ENCODE data around the gene LLGL1.

LLGL1 gene

DNA sequence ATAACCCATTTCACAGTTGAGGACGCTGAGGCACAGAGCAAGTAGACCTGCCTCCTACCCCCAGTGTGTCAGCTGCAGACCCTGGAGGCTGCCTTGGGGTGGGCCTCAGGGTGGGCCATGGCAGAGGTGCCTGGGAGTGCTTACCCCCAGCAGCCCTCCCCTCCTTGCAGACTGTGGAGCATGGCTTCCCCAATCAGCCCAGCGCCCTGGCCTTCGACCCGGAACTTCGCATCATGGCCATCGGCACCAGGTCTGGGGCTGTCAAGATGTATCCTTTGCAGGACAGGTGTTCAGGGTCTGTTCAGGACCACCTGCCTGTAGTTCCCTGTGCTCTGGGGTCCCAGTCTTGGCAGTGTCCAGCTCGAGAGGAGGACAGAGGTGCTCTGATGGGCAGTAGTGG is 4.3 kb downstream of the LLGL1 start:
- TF ChIP-seq, protein P1, sequence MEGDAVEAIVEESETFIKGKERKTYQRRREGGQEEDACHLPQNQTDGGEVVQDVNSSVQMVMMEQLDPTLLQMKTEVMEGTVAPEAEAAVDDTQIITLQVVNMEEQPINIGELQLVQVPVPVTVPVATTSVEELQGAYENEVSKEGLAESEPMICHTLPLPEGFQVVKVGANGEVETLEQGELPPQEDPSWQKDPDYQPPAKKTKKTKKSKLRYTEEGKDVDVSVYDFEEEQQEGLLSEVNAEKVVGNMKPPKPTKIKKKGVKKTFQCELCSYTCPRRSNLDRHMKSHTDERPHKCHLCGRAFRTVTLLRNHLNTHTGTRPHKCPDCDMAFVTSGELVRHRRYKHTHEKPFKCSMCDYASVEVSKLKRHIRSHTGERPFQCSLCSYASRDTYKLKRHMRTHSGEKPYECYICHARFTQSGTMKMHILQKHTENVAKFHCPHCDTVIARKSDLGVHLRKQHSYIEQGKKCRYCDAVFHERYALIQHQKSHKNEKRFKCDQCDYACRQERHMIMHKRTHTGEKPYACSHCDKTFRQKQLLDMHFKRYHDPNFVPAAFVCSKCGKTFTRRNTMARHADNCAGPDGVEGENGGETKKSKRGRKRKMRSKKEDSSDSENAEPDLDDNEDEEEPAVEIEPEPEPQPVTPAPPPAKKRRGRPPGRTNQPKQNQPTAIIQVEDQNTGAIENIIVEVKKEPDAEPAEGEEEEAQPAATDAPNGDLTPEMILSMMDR (IDR thresholded peaks at IDR 0.05; ENCODE audit: borderline replicate concordance, insufficient read depth, low read depth, low read length) = no peak
- H3K4me3 ChIP-seq (ENCODE audit: low read depth, low read length) = no peak overlapping the region

DNA sequence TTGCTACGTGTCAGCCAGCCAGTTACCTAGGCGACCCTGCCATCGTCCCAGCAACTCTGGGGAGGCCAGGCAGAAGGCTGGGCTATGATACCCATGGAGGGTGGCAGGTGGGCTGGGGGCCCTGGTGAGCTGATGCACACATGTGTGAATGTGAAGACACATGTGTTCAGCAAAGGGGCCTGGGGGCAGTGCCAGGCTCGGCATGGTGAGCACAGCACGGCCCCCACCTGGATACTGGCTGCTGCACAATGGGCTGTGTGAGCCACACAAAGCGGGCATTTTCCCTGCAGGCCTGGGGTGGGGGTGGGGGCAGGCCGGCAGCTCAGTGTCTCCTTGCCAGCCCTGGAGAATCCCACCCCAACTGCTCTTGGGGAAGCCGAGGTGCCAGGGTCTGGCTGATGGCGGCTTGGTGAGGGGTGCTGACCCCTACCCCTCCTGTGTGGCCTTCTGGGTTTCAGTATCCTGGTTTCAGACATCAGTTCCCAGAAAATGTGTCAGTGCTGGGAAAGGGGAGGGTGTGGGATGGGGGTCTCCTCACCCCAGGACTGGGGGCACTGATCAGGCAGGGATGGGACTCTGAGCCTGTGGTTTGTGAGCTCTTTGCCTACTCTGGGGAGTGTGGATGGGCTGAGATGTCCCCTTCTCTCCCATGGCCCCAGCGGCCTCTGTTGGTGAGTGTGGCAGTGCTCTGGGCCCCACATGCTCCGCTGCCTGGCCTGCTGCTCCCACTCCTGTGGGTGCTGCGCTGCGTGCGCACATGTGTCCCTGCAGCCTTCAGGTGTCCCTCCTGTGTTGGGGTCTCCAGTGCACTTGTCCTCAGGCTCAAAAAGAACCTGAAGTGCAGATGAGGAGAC is 5.1 kb downstream of the LLGL1 start:
- TF ChIP-seq, protein P1 (IDR thresholded peaks at IDR 0.05; ENCODE audit: borderline replicate concordance, insufficient read depth, low read depth, low read length) = no peak
- H3K4me3 ChIP-seq (ENCODE audit: low read depth, low read length) = no peak overlapping the region

DNA sequence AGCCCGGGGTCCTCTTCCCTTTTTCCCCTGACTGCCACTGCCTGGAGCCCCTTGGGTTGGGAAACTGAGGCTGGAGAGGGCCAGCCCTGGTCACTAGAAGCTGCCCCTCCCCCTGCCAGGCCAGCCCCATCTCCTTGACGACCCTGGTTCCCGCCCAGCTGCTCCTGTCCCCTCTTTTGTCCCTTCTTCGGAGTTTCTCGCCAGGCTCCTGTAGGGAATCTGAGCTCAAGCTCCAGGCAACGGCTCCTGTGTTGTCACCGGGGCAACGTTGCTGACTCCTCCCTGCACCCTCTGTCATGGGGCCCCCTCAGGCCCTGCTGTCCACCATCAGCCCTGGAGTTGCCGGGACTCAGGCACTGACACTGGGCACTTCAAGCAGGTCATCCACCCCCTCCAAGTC is 5.7 kb downstream of the LLGL1 start:
- no peak overlapping the region for H3K4me3 ChIP-seq (ENCODE audit: low read depth, low read length)
- TF ChIP-seq, protein P1 (IDR thresholded peaks at IDR 0.05; ENCODE audit: borderline replicate concordance, insufficient read depth, low read depth, low read length) = no peak

DNA sequence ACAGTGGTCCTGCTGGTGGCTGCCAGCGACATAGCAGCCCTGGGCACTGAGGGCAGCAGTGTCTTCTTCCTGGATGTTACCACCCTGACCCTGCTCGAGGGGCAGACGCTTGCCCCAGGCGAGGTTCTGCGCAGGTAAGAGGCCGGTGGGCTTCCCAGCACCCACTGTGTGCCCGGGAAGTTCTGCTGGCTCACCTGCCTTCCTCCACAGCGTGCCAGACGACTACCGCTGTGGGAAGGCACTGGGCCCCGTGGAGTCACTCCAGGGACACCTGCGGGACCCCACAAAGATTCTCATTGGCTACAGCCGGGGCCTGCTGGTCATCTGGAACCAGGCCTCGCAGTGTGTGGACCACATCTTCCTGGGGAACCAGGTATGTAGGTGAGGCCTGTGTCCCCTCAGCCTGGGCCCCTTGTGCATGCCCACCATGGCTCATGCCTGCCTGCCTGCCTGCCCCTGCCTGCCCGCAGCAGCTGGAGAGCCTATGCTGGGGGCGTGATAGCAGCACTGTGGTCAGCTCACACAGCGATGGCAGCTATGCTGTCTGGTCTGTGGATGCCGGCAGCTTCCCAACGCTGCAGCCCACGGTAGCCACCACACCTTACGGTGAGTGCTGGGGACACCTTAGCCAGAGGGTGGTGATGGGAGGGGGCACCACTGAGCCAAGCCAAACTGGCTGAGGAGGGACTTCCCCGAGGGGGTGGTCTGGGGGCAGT is 8.5 kb downstream of the LLGL1 start:
- TF ChIP-seq, protein P1 (IDR thresholded peaks at IDR 0.05; ENCODE audit: borderline replicate concordance, insufficient read depth, low read depth, low read length) = no peak
- no peak overlapping the region for H3K4me3 ChIP-seq (ENCODE audit: low read depth, low read length)

DNA sequence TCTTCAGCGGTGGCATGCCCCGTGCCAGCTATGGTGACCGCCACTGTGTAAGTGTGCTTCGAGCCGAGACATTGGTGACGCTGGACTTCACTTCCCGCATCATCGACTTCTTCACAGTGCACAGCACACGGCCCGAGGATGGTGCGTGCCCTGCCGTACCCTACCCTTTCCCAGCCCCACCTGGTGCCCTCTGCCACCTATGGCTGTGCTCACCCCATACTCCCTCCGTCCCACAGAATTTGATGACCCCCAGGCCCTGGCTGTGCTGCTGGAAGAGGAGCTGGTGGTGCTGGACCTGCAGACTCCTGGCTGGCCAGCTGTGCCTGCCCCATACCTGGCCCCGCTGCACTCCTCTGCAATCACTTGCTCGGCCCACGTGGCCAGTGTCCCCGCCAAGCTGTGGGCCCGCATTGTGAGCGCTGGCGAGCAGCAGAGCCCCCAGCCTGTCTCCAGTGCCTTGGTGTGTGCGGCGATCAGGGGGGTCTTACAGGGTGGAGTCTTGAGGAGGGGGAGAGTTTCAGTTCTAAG is 9.5 kb downstream of the LLGL1 start:
- H3K4me3 ChIP-seq (ENCODE audit: low read depth, low read length) = no peak overlapping the region
- TF ChIP-seq, protein P1 (IDR thresholded peaks at IDR 0.05; ENCODE audit: borderline replicate concordance, insufficient read depth, low read depth, low read length) = no peak

DNA sequence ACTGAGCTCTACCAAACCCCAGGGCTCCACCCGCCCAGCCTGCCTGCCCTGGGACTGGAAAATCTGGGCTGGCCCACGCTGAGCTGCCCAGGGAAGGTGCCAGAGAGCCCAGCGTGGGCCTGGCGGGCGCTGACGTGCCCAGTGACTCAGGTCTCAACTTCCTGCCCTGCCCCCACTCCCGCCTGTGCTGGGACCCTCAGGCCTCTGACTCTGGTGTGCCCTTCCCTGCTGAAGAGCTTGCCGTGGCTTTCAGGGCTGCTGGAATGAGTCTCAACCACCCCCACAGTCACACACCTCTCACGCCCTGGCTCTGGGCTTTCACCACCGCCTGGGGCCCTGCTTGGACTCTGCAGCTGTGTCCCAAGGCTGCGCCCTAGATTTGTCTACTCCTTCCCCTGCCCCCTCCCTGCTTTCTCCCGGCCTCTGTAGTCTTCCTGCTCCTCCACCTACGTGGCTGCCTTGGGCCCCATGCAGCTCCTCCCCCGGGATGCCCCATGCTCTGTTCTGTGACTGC is 10.4 kb downstream of the LLGL1 start:
- TF ChIP-seq, protein P1 (IDR thresholded peaks at IDR 0.05; ENCODE audit: borderline replicate concordance, insufficient read depth, low read depth, low read length) = no peak
- H3K4me3 ChIP-seq (ENCODE audit: low read depth, low read length) = no peak overlapping the region

Measured in GM12875 (cell line).